NT2/D1 (cell line): ENCODE measurements around the gene PHACTR3.

ENCODE experiments used
- DNase-seq: peaks from one replicate; pipeline ENCODE4 v3.0.0-alpha.2; 2011; ENCODE audit warnings: low read depth, low spot score
- H3K27me3 ChIP-seq: 2 replicates; pipeline ENCODE4 v1.6.0; 2011; ENCODE audit warnings: mild to moderate bottlenecking; ENCODE audit not compliant: insufficient read length, insufficient read depth
- H3K36me3 ChIP-seq: 2 replicates; pipeline ENCODE4 v1.6.1; 2011; ENCODE audit warnings: mild to moderate bottlenecking, low read length, mixed read lengths; ENCODE audit not compliant: insufficient read depth, insufficient read length
- H3K4me1 ChIP-seq: 2 replicates; pipeline ENCODE4 v1.5.1; 2011; ENCODE audit not compliant: insufficient read depth, insufficient read length
- H3K4me3 ChIP-seq: 2 replicates; pipeline ENCODE4 v1.5.1; 2011; ENCODE audit warnings: low read depth; ENCODE audit not compliant: insufficient read length
- H3K9ac ChIP-seq: 2 replicates; pipeline ENCODE4 v1.6.0; 2011; ENCODE audit warnings: low read depth; ENCODE audit not compliant: insufficient read length
- H3K9me3 ChIP-seq: 2 replicates; pipeline ENCODE4 v1.5.1; 2011; ENCODE audit warnings: mild to moderate bottlenecking, low read length; ENCODE audit not compliant: insufficient read depth
- SUZ12 ChIP-seq: IDR thresholded peaks from 2 replicates; pipeline ENCODE4 v1.6.1; 2011; ENCODE audit not compliant: insufficient read length, insufficient read depth; ENCODE audit errors: extremely low read depth
- YY1 ChIP-seq: IDR thresholded peaks from 2 replicates; pipeline ENCODE4 v1.6.1; 2011; ENCODE audit not compliant: insufficient read length, insufficient read depth
- ZNF274 ChIP-seq: IDR thresholded peaks from 2 replicates; pipeline ENCODE4 v1.6.1; 2011; ENCODE audit warnings: mild to moderate bottlenecking, low read depth, low read length

Gene PHACTR3

GRCh38 chr20:59568509-59569024 lies 35.8 kb upstream of the PHACTR3 start:
- H3K27me3 ChIP-seq, result peaks cover 62% of the 10 kb centered on the region

GRCh38 chr20:59569305-59569704 lies 35.0 kb upstream of the PHACTR3 start:
- H3K27me3 ChIP-seq, result peaks cover 64% of the 10 kb centered on the region
- H3K9ac ChIP-seq, result no peak overlapping the region
- TF ChIP-seq SUZ12, result no peak
- TF ChIP-seq ZNF274, result no peak
- no peak for TF ChIP-seq YY1

More at GRCh38 chr20:59568509-59569024, 35.8 kb upstream of the PHACTR3 start:
- Histone ChIP-seq H3K36me3 (no peaks in the 10 kb centered on the region), H3K4me3 (no peak overlapping the region), H3K4me1 (no peaks in the 10 kb centered on the region), H3K9ac (no peak overlapping the region), H3K9me3 (no peaks in the 10 kb centered on the region)
- no peak for DNase-seq
- TF ChIP-seq SUZ12 (no peak), ZNF274 (no peak), YY1 (no peak)

DNA sequence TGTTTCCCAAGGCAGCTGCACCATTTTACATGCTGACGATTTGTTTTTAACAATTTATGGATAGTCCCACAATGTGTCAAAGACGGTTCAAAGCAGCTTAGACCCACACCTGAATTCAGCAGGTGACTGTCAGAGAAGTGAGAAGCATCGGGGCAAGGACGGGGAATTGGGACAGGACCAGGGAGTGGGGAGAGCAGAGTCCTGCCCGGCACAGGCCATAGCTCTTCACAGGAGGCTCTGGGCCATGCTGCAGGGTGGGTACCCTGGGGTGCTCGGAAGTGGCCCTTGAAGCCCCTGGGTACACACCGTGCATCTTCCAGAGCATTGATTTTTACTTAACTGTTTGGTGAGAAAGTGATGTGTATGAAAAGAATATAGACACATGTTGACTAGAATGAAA lies 33.2 kb upstream of the PHACTR3 start:
- H3K9ac ChIP-seq, result no peak overlapping the region
- H3K36me3 ChIP-seq, result no peaks in the 10 kb centered on the region
- H3K4me1 ChIP-seq, result peaks cover under 1% of the 10 kb centered on the region
- peaks cover 66% of the 10 kb centered on the region for H3K27me3 ChIP-seq
- TF ChIP-seq YY1 (no peak), ZNF274 (no peak), SUZ12 (no peak)
- H3K9me3 ChIP-seq, result no peaks in the 10 kb centered on the region
- DNase-seq, result no peak
- no peak overlapping the region for H3K4me3 ChIP-seq

More at GRCh38 chr20:59569305-59569704, 35.0 kb upstream of the PHACTR3 start:
- Histone ChIP-seq H3K9me3 (no peaks in the 10 kb centered on the region), H3K4me1 (no peaks in the 10 kb centered on the region), H3K4me3 (no peak overlapping the region), H3K36me3 (no peaks in the 10 kb centered on the region)
- DNase-seq, result no peak

DNA sequence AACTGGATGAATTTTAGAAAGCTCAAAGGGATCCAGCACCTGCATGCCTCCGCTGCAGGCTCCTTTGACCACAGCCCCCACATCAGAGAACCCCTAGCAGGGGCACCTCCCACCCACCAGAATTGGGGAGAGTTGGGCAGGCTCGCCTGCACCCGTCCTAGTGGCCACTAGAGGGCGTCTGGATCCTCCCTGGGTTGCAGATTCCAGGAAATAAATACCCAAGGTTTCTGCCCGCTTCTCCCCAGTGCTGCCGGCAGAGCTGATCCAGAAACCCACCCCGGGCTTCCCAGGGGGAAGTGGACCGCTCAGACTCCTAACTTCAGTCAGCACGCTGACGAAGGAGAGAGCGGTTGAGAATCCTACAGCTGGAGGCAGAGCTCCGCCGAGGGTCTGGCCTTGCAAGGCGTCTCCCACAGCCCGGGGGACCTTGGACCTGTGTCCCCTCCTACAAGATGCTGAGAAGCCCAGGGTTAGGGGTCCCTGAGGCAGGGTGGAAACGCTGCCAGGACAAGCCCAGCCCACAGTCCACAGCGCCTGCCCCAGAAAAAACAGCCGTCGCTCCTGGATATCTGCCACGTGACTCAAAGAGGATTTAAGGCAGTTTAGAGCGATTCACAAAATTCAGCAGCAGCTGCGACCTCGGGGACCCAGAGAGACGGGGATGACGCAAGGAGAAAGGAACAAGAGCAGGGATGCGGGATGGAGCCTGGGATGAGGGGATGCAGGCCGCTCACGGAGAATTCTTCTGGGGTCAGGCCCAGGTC lies 32.6 kb upstream of the PHACTR3 start:
- H3K27me3 ChIP-seq, result peaks cover 70% of the 10 kb centered on the region

DNA sequence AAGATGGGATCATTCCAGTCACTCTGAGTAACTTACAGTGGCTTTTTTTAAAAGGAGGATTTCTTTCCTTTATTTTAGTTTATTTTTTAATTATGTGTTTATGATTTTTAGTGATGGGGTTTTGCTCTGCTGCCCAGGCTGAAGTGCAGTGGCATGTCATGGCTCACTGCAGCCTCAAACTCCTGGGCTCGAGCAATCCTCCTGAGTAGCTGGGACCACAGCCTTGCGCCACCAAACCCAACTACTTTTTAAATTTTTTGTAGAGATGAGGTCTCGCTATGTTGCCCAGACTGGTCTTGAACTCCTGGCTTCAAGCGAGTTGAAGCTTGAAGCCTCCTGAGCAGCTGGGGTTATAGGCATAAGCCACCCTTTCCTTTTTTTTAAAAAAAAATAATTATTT lies 31.8 kb upstream of the PHACTR3 start:
- DNase-seq, result no peak
- peaks cover 76% of the 10 kb centered on the region for H3K27me3 ChIP-seq
- no peak for TF ChIP-seq SUZ12
- TF ChIP-seq YY1, result no peak
- TF ChIP-seq ZNF274, result no peak
- no peaks in the 10 kb centered on the region for H3K9me3 ChIP-seq
- no peaks in the 10 kb centered on the region for H3K36me3 ChIP-seq
- H3K4me1 ChIP-seq, result peaks cover 6% of the 10 kb centered on the region
- no peak overlapping the region for H3K4me3 ChIP-seq
- H3K9ac ChIP-seq, result no peak overlapping the region

More for the DNA sequence above, 32.6 kb upstream of the PHACTR3 start:
- Histone ChIP-seq H3K4me1 (peaks cover 6% of the 10 kb centered on the region), H3K9ac (peak overlapping the region; percentile 84), H3K4me3 (peak overlapping the region; percentile 60), H3K9me3 (no peaks in the 10 kb centered on the region), H3K36me3 (no peaks in the 10 kb centered on the region)
- peak; percentile 32 for DNase-seq
- TF ChIP-seq ZNF274, result no peak
- TF ChIP-seq SUZ12, result no peak
- TF ChIP-seq YY1, result no peak

DNA sequence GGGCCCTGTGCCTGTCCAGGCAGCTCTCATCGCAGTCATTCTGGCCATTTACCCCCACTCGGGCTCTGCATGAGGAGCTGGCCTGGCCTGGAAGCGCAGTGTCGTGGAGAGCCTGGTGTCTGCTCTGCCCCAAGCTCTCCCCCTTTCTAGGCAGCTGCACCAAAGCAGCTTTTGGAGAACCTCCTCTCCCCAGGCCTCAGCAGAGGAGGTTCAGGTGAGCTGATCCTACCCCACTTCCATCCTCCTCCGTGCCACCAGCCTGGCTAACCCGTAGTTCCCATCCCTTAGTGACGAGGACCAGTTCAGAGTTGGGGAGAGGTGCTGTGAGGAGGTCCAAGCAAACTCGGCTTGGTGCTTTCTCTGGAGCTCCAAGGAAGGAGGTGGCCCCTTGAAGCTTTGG lies 30.5 kb upstream of the PHACTR3 start:
- TF ChIP-seq YY1 (no peak), SUZ12 (no peak), ZNF274 (no peak)
- H3K9ac ChIP-seq, result no peak overlapping the region
- H3K36me3 ChIP-seq, result no peaks in the 10 kb centered on the region
- no peaks in the 10 kb centered on the region for H3K9me3 ChIP-seq
- H3K4me1 ChIP-seq, result peaks cover 9% of the 10 kb centered on the region
- peaks cover 84% of the 10 kb centered on the region for H3K27me3 ChIP-seq
- no peak overlapping the region for H3K4me3 ChIP-seq
- DNase-seq, result no peak

- Histone ChIP-seq H3K9ac (no peak overlapping the region), H3K9me3 (no peaks in the 10 kb centered on the region), H3K27me3 (peaks cover 84% of the 10 kb centered on the region), H3K4me3 (no peak overlapping the region), H3K36me3 (no peaks in the 10 kb centered on the region), H3K4me1 (peaks cover 9% of the 10 kb centered on the region)
- TF ChIP-seq SUZ12 (no peak), YY1 (no peak), ZNF274 (no peak)
- DNase-seq, result no peak
Observed at GRCh38 chr20:59574308-59574707, 30.0 kb upstream of the PHACTR3 start.
